GM12878 (cell line): ENCODE measurements around the gene GCSAM. TPM values are rescaled to one million over a fixed set of nuclear protein-coding genes. Genes with fewer than 3 reads are reported as not detected.

Experiments used
- ATAC-seq: fragments of 200-7000 bp; cut with Tn5 transposase; 3 replicates; pipeline ENCODE4 v1.9.1; 2020; ENCODE audit warnings: mild to moderate bottlenecking, moderate library complexity
- BruUV-seq: library from RNA; stranded (reverse); fragments of 400-500 nt; replicated peaks from 2 replicates; lab custom pipeline; 2021; lab: Mats Ljungman, UMichigan
- CTCF ChIA-PET: fragments of 300-600 bp; sonication (Branson Sonifier 250); formaldehyde crosslinking; extraction: SDS; loops from one replicate; lab custom pipeline; 2021; ENCODE audit warnings: inconsistent platforms; lab: Yijun Ruan, JAX
- POLR2A ChIA-PET: fragments of 350-600 bp; formaldehyde crosslinking; extraction: SDS; loops from one replicate; lab custom pipeline; 2021; ENCODE audit warnings: inconsistent platforms; lab: Charles Lee
- RAD21 ChIA-PET: fragments of 300-600 bp; sonication (Branson Sonifier 250); formaldehyde crosslinking; loops from one replicate; lab custom pipeline; 2023; ENCODE audit warnings: antibody characterized with exemption; ENCODE audit not compliant: unreplicated experiment; lab: Charles Lee
- SMC1A ChIA-PET: fragments of 300-600 bp; sonication (Branson Sonifier 250); formaldehyde crosslinking; loops from one replicate; lab custom pipeline; 2023; ENCODE audit not compliant: unreplicated experiment, uncharacterized antibody; lab: Charles Lee
- DNase-seq: peaks from one replicate; pipeline ENCODE4 v3.0.0-alpha.2; 2011; ENCODE audit warnings: low read depth, low spot score
- FAIRE-seq: peaks from 3 replicates; lab custom pipeline; 2011; peaks lifted over from hg19 to GRCh38; lab: Jason Lieb, UNC
- H2AFZ ChIP-seq: 2 replicates; pipeline ENCODE4 v1.6.0; 2011; ENCODE audit warnings: low read depth, low read length, control low read depth; ENCODE audit not compliant: control insufficient read depth
- H3K27ac ChIP-seq: 2 replicates; pipeline ENCODE4 v1.5.1; 2011; ENCODE audit warnings: control low read depth; ENCODE audit not compliant: control insufficient read depth, insufficient read depth
- H3K27me3 ChIP-seq, 2 experiments: replicated peaks in 1 of 2; 2 replicates each; pipeline versions ENCODE4 v1.6.0 to v1.6.1; 2011; ENCODE audit warnings: low read length in 1 of 2; ENCODE audit not compliant: control insufficient read depth in 2 of 2, insufficient read depth in 2 of 2
- H3K36me3 ChIP-seq, 2 experiments: 2 replicates each; pipeline ENCODE4 v1.5.1; 2011; ENCODE audit warnings: low read length in 1 of 2; ENCODE audit not compliant: control insufficient read depth in 2 of 2, insufficient read depth in 2 of 2
- H3K4me1 ChIP-seq: 2 replicates; pipeline ENCODE4 v1.6.1; 2011; ENCODE audit warnings: mild to moderate bottlenecking, low read length, moderate library complexity, mixed read lengths; ENCODE audit not compliant: control insufficient read depth, insufficient read depth
- H3K4me2 ChIP-seq: 2 replicates; pipeline ENCODE4 v1.6.0; 2011; ENCODE audit warnings: control low read depth; ENCODE audit not compliant: control insufficient read depth, insufficient read depth
- H3K4me3 ChIP-seq: fragments of 200-600 bp; sonication (generic); 2 replicates; pipeline ENCODE4 v1.5.1; 2016
- H3K79me2 ChIP-seq: 2 replicates; pipeline ENCODE4 v1.6.0; 2011; ENCODE audit warnings: low read length; ENCODE audit not compliant: control insufficient read depth, insufficient read depth
- H3K9ac ChIP-seq: 2 replicates; pipeline ENCODE4 v1.8.0; 2011; ENCODE audit warnings: low read length, control low read depth, mixed read lengths; ENCODE audit not compliant: control insufficient read depth, insufficient read depth
- H3K9me3 ChIP-seq: replicated peaks from 3 replicates; pipeline ENCODE4 v1.5.1; 2011; ENCODE audit warnings: mild to moderate bottlenecking, low read length; ENCODE audit not compliant: control insufficient read depth, insufficient read depth
- H4K20me1 ChIP-seq: 2 replicates; pipeline ENCODE4 v1.6.0; 2011; ENCODE audit not compliant: control insufficient read depth, insufficient read depth
- CEBPB ChIP-seq, 2 experiments: fragments of 150-350 bp in 1 of 2; IDR thresholded peaks; 2 replicates each; pipeline ENCODE4 v1.6.1; 2012 to 2014; ENCODE audit warnings: low read depth in 2 of 2, low read length in 2 of 2, borderline replicate concordance in 1 of 2, inconsistent platforms in 1 of 2
- ETV6 ChIP-seq, 2 experiments: fragments of 450-650 bp in 1 of 2; IDR thresholded peaks in 1 of 2; conservative IDR thresholded peaks in 1 of 2; 2 replicates each; pipeline ENCODE4 v1.6.1; 2014; ENCODE audit warnings: antibody characterized with exemption in 1 of 2, borderline replicate concordance in 1 of 2, low read depth in 1 of 2, mild to moderate bottlenecking in 1 of 2, moderate library complexity in 1 of 2
- EZH2 ChIP-seq: IDR thresholded peaks from 2 replicates; pipeline ENCODE4 v1.6.1; 2012; ENCODE audit warnings: low read depth, mild to moderate bottlenecking, control low read depth, inconsistent platforms, low read length, borderline replicate concordance; ENCODE audit not compliant: control insufficient read depth
- MXI1 ChIP-seq: fragments of 150-350 bp; IDR thresholded peaks from 2 replicates; pipeline ENCODE4 v1.6.1; 2011; ENCODE audit warnings: low read depth, mild to moderate bottlenecking, inconsistent platforms, low read length, improper control_type of control experiment
- RB1 ChIP-seq: fragments of 450-650 bp; formaldehyde crosslinking; IDR thresholded peaks from 2 replicates; pipeline ENCODE4 v1.6.1; 2017; ENCODE audit warnings: mild to moderate bottlenecking, borderline replicate concordance
- RCOR1 ChIP-seq: conservative IDR thresholded peaks from 2 replicates; pipeline ENCODE4 v1.6.1; 2012; ENCODE audit warnings: low read depth, low read length, improper control_type of control experiment
- ZBED1 ChIP-seq: IDR thresholded peaks from 2 replicates; pipeline ENCODE4 v1.6.1; 2016; ENCODE audit warnings: borderline replicate concordance
- WGBS: methylation state at CpG from one replicate; pipeline ENCODE4 v1.1.6; 2016; ENCODE audit warnings: low lambda C conversion rate; ENCODE audit not compliant: insufficient replicate concordance, insufficient coverage; ENCODE audit errors: missing lambda C conversion rate; 5-methylcytosine and 5-hydroxymethylcytosine counted together
- in situ Hi-C: fragments of 300-500 bp; cut with MboI; formaldehyde crosslinking; loops from 9 replicates; pipeline ENCODE4 v1.14.3; 2018; ENCODE audit warnings: mixed read lengths
- intact Hi-C: fragments of 100-400 bp; cut with micrococcal nuclease; formaldehyde crosslinking; loops from one replicate; pipeline ENCODE4 v1.14.2; 2022; ENCODE audit not compliant: unreplicated experiment
- polyA plus RNA-seq, 11 experiments: library from polyadenylated mRNA; depleted of rRNA in 4 of 11; unstranded in 6 of 11; stranded (reverse) in 5 of 11; fragments of >200 nt; fragmentation: Nextera tagmentation in 4 of 11; fragmentation: Illumina TruSeq in 1 of 11; extraction: Ambion mirVana in 4 of 11; extraction: Trizol in 1 of 11; gene quantifications; 1 replicate in 1 of 11; 2 replicates in 10 of 11; pipeline versions ENCODE4 v1.2.1 to v1.2.3, GENCODE V29; 2011 to 2016; ENCODE audit warnings: inconsistent platforms in 2 of 11, missing spikeins in 2 of 11, low read depth in 1 of 11
- total RNA-seq, 4 experiments: library from RNA; depleted of rRNA in 3 of 4; stranded (reverse); fragments of >200 nt in 3 of 4; fragmentation: Illumina TruSeq in 1 of 4; extraction: Trizol in 1 of 4; gene quantifications; 2 replicates each; pipeline versions ENCODE4 v1.2.1 to v1.2.3, GENCODE V29; 2013 to 2021
- TF ChIP-seq, protein P1 (sequence below): fragments of 450-650 bp; IDR thresholded peaks from 2 replicates; pipeline ENCODE4 v1.6.1; 2017; ENCODE audit warnings: mild to moderate bottlenecking

Gene GCSAM
- total and polyA plus RNA-seq, 10 of the 15 experiments (the other 5 are each of a cell fraction or from before 2014, with no cell fraction given) = 81.5 to 407 (median 107) TPM

DNA sequence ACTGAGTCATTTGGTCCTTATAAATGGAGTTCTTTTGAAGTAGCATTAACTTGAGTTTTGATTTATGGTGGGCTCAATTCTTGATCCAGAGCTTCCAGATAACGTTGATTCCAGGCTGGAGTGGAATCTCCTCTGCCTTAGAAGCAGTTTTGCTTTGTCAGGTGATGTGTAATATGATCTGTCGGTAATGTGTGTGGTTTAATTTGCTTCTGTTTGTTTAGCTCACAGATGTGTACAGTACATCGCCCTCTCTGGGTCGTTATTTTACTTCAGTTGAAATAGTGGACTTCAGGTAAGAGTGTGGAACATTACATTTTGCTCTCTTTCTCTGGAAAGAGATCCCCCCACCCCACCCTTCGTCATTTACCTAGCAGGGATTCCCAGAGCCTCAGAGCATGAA is 23.7 kb downstream of the GCSAM start (continued):
- TF ChIP-seq, protein P1, sequence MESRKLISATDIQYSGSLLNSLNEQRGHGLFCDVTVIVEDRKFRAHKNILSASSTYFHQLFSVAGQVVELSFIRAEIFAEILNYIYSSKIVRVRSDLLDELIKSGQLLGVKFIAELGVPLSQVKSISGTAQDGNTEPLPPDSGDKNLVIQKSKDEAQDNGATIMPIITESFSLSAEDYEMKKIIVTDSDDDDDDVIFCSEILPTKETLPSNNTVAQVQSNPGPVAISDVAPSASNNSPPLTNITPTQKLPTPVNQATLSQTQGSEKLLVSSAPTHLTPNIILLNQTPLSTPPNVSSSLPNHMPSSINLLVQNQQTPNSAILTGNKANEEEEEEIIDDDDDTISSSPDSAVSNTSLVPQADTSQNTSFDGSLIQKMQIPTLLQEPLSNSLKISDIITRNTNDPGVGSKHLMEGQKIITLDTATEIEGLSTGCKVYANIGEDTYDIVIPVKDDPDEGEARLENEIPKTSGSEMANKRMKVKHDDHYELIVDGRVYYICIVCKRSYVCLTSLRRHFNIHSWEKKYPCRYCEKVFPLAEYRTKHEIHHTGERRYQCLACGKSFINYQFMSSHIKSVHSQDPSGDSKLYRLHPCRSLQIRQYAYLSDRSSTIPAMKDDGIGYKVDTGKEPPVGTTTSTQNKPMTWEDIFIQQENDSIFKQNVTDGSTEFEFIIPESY = no peak

GRCh38 chr3:112104774-112105173 is 28.3 kb downstream of the GCSAM start:
- H3K4me3 ChIP-seq = no peak overlapping the region
- H3K27ac ChIP-seq = no peak overlapping the region
- in situ Hi-C loops (no loop called here), intact Hi-C loops (no loop called here)
- no peak overlapping the region for H3K4me2 ChIP-seq
- no peak overlapping the region for H2AFZ ChIP-seq
- no peak for FAIRE-seq
- WGBS = 71% methylated on average over 2 of the region's 2 CpGs
- BruUV-seq = no TSS peak
- H3K79me2 ChIP-seq = no peaks in the 10 kb centered on the region
- H3K9ac ChIP-seq = no peak overlapping the region
- TF ChIP-seq MXI1 (no peak), EZH2 (no peak), ZBED1 (no peak), RCOR1 (no peak), ETV6 (conservative IDR thresholded peaks at IDR 0.05 in 1 of 2, IDR thresholded peaks at IDR 0.05 in 1 of 2; ENCODE audit: borderline replicate concordance in 1 of 2, low read depth in 1 of 2) (no peak), RB1 (no peak), CEBPB (IDR thresholded peaks at IDR 0.05; ENCODE audit: borderline replicate concordance in 1 of 2, low read depth in 2 of 2, low read length in 2 of 2) (no peak)
- H3K36me3 ChIP-seq = no peaks in the 10 kb centered on the region
- no peak for DNase-seq
- ChIA-PET SMC1A (no interaction called here), POLR2A (no interaction called here), CTCF (no interaction called here), RAD21 (no interaction called here)
- no peaks in the 10 kb centered on the region for H3K27me3 ChIP-seq
- ATAC-seq = no peak
- H3K9me3 ChIP-seq = no peaks in the 10 kb centered on the region
- no peaks in the 10 kb centered on the region for H4K20me1 ChIP-seq
- H3K4me1 ChIP-seq = no peaks in the 10 kb centered on the region
